ENCODE measurements around the gene PIF1. TPM values are rescaled to one million over a fixed set of nuclear protein-coding genes. Genes with fewer than 3 reads are reported as not detected.

PIF1 gene
- total and polyA plus RNA-seq, 2 experiments from 2014 or later: 7.4 to 70.9 TPM

GRCh38 chr15:64779024-64779423 lies 46.4 kb downstream of the PIF1 start:
- no peak for TF ChIP-seq CTCF (IDR thresholded peaks at IDR 0.05; ENCODE audit: low read depth, low read length)
- no peaks in the 10 kb centered on the region for H3K36me3 ChIP-seq
- no peaks in the 10 kb centered on the region for H3K27me3 ChIP-seq
- H3K27ac ChIP-seq: no peak overlapping the region
- peaks cover 29% of the 10 kb centered on the region for H3K4me1 ChIP-seq (ENCODE audit: low read depth)
- no peak overlapping the region for H3K4me3 ChIP-seq
- no peaks in the 10 kb centered on the region for H3K9me3 ChIP-seq (ENCODE audit: low read depth)
- DNase-seq (ENCODE audit: low read depth in 1 of 2, low spot score in 1 of 2): no peak

GRCh38 chr15:64776402-64776786 lies 49.1 kb downstream of the PIF1 start:
- H3K27ac ChIP-seq: peak overlapping the region; percentile 99
- H3K36me3 ChIP-seq: no peaks in the 10 kb centered on the region
- no peak for TF ChIP-seq CTCF (IDR thresholded peaks at IDR 0.05; ENCODE audit: low read depth, low read length)
- peak overlapping the region; percentile 99 for H3K4me3 ChIP-seq
- H3K27me3 ChIP-seq: no peaks in the 10 kb centered on the region
- no peaks in the 10 kb centered on the region for H3K9me3 ChIP-seq (ENCODE audit: low read depth)
- peaks cover 47% of the 10 kb centered on the region for H3K4me1 ChIP-seq (ENCODE audit: low read depth)
- DNase-seq (ENCODE audit: low read depth in 1 of 2, low spot score in 1 of 2): peak in 1 of 2 donors; percentile 37

- Histone ChIP-seq H3K36me3 (no peaks in the 10 kb centered on the region), H3K27ac (peak within 1 kb of the TSS; percentile 99), H3K4me1 (ENCODE audit: low read depth) (peaks cover 44% of the 10 kb centered on the region), H3K27me3 (no peaks in the 10 kb centered on the region), H3K4me3 (peak within 1 kb of the TSS; percentile 99), H3K9me3 (ENCODE audit: low read depth) (no peaks in the 10 kb centered on the region)
- peak; percentile 31 to 85 for DNase-seq (ENCODE audit: low read depth in 1 of 2, low spot score in 1 of 2)
- TF ChIP-seq CTCF (IDR thresholded peaks at IDR 0.05; ENCODE audit: low read depth, low read length): no peak
Observed at GRCh38 chr15:64775551-64776401, 49.7 kb downstream of the PIF1 start, which contains the start of gene RBPMS2. Gene RBPMS2, minus strand, starts transcription at chr15:64775589. Its CDS starts 270 bp downstream, at chr15:64775319.

- Histone ChIP-seq H3K27me3 (no peaks in the 10 kb centered on the region), H3K27ac (peak overlapping the region; percentile 99), H3K4me1 (ENCODE audit: low read depth) (peaks cover 44% of the 10 kb centered on the region), H3K36me3 (no peaks in the 10 kb centered on the region), H3K9me3 (ENCODE audit: low read depth) (no peaks in the 10 kb centered on the region), H3K4me3 (peak overlapping the region; percentile 99)
- DNase-seq (ENCODE audit: low read depth in 1 of 2, low spot score in 1 of 2): peak; percentile 16 to 69
- TF ChIP-seq CTCF (IDR thresholded peaks at IDR 0.05; ENCODE audit: low read depth, low read length): no peak
Observed at GRCh38 chr15:64774629-64775493, 50.6 kb downstream of the PIF1 start.

- Histone ChIP-seq H3K36me3 (no peaks in the 10 kb centered on the region), H3K27ac (peak overlapping the region; percentile 99), H3K27me3 (no peaks in the 10 kb centered on the region), H3K4me1 (ENCODE audit: low read depth) (peaks cover 43% of the 10 kb centered on the region), H3K4me3 (peak overlapping the region; percentile 99), H3K9me3 (ENCODE audit: low read depth) (no peaks in the 10 kb centered on the region)
- no peak for TF ChIP-seq CTCF (IDR thresholded peaks at IDR 0.05; ENCODE audit: low read depth, low read length)
- DNase-seq (ENCODE audit: low read depth in 1 of 2, low spot score in 1 of 2): peak in 1 of 2 donors; percentile 49
Observed at GRCh38 chr15:64774037-64774628, 51.3 kb downstream of the PIF1 start.
